ENCODE data around the gene GTF2A2.

DNA sequence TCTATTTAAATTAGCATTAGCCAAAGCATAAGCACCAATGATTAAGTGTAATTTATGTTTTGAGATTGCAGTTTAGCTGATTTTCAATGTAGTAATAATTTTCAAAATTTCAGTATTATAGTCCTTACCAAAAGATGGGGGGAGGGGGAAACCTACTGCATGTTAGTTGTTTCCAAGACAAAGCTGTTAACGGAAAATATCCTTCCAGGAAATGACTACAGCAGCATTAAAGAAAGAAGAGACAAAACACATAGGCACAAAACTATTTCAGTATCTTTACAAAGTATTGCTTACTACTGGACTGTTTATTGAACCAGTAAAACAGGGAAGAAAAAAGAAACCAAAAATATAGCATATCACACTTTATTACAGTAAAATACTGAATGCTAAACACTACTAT is 21.3 kb upstream of the GTF2A2 start:
- no peak for TF ChIP-seq CTCF (IDR thresholded peaks at IDR 0.05)
- no peak for TF ChIP-seq RAD21 (IDR thresholded peaks at IDR 0.05; ENCODE audit: low read length)

All from SK-N-SH (cell line).